GM19023 (cell line): ENCODE data around the gene NUDT21.
A peak's percentile ranks its signal among the peaks of the same experiment; 100 is the strongest.

Experiments
- ATAC-seq: cut with Tn5 transposase; IDR thresholded peaks from one replicate; pipeline ENCODE4 v1.9.1; 2021; ENCODE audit warnings: mild to moderate bottlenecking, moderate library complexity; ENCODE audit not compliant: unreplicated experiment

NUDT21 gene

DNA sequence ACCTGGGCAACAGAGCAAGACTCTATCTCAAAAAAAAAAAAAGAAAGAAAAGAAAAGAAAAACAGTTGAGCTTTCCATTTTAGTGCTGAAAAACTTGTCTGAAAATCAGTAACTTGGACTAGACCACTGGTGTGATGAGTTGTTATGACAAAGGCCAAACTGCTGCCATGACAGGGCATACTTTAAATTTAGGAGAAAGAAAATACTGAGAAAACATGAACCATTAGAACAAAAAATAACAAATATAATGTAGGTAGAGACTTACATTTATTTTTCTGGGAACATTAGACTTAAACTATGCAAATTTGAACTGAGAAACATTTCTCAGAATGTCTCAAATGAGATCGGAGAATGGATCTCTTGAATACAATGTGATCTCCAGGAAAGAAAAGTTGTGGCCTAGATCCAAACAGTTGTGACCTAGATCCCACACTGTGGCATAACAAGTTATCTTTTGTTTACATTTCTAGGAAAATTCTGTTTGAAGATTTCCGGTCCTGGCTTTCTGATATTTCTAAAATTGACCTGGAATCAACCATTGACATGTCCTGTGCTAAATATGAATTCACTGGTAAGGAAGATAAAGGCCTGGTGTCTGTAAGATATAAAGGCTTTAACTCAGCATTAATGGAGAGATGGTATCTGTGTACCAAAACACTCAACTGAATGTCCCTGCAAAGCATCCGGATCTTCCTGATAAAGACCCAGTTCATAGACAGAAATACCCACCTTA is 11.1 kb upstream of the NUDT21 start:
- no peak for ATAC-seq

DNA sequence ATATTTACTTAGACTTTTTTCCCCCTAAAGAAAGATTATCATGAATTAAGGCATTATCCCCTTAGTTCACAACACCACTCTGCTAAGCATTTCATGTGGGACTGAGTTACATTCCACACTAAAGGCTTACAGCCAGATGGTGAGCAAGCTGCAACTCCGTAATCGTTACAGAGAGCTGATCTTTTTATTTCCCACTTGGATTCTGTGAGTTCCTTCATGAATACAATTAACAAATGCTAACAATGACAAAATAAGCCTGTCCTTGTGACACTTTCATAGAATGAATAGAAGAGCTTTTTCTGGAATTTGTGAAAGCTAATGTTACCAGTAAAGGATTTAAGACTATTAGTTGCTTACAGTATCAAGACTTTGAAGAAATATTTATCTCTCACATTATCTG is 9.0 kb upstream of the NUDT21 start:
- ATAC-seq, result no peak

DNA sequence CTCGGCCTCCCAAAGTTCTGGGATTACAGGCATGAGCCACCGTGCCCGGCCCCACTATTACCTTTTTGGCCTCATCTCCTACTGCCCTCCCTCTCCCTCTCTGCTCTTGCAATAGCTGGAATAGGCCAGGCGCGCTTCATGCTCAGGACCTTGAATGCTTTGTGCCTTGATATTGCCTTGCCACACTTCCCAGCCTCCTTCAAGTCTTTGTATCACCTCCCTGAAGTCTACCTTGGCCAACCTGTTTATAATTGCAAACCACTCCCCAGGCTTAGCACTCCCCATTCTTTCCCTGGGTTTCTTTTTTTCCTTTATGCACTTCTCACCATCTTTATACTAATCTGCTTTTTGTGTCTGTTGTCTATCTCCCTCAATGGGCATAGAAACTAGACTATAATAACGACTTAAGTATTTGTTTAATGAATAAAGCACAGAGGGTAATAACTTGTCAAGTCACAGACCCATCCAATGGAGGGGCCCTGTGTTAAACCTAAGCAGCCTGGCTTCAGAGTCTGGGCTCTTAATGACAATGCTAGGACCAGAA is 6.9 kb upstream of the NUDT21 start:
- ATAC-seq, result no peak

DNA sequence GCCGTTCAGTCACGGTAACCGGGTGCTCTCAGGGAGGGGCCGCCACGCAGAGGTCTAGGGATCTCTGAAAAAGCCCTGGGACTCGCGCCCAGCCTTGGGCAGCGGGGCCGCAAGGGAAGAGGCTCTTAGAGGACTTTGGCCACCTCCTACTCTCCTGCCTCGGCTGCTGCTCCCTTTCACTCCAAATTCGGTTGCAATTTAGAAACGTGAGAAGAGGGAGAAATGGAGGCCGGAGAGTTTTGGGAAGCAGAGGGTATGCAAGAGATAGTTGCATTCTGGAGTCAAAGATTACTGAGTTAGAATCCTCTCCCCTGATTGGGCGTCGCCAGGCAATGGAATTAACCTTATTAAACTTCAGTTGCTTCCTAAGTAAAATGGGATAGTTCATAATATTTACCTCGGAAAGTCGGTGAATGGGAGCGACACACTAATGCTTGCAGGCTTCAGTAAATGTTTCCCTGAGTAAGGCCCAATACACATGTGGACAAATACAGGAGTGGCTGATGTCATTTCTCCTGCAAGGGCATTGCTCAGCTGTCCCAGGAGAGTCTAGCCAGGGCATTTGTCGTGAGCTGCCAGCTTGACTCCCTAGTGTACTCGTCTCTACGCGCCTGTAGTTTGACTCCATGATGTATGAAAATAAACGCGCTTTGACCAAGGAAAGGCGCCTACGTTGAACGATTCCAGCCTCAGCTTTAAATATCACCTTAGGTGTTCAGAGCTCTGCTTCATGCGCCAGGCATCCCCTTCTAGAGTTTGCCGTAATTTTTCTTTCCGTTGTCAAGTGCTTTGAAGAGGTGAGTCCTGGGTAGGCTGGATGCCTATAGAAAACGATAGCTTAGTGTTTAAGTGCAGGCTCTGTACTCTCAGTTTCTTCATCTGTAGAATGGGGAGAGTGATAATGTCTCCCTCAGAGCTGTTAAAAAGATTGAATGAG is 889 bp upstream of the NUDT21 start:
- peak; percentile 46 for ATAC-seq

DNA sequence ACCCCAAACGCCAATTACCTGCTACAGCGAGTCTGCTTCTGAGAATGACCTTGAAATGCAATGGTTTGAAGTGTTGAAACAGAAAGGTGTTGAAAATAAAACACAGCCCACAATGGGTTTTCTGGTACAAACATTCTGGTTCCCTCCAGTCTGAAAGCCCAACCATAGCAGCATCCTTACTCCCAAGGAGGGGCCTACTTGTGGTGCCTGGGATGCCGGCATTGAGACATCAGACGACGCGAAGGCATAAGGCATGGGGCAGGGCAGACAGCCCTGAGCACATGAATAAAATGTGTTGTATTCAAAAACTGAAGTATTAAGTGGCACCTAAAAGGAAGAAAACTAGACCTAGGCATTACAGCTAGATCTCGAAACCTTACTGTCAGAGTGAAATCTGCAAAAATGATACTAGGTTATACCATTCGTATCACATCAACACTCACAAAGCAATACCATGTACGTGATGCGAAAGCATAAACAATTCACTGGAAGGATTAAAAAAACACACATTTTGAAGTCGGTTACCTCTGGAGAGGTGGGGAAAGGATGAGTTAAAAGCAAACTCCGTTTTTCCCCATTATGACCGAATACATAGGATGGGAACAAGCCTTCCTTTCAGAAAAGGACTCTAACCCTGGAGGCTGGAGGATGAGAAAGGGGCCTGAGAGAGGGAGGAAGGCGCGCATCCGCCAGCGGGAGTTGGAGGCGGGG is 702 bp downstream of the NUDT21 start:
- peak; percentile 23 for ATAC-seq

DNA sequence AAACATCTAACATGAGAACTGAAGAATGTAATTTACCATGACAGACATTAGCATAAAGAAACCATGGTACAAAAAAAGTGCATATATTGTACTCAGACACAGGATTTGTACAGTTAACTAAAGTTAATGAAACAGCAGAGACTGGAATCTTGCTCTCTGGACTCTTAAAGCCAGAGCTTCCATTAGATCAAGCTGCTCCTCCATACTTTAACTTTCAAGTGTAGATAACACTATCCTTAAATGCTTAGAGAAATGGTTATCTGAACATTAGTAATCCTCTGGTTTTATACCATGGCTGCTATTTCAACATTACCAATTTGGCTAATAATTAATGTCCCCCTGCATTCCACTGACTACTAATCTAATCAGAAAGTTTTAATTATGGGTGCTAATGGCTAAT is 3.1 kb downstream of the NUDT21 start:
- no peak for ATAC-seq

DNA sequence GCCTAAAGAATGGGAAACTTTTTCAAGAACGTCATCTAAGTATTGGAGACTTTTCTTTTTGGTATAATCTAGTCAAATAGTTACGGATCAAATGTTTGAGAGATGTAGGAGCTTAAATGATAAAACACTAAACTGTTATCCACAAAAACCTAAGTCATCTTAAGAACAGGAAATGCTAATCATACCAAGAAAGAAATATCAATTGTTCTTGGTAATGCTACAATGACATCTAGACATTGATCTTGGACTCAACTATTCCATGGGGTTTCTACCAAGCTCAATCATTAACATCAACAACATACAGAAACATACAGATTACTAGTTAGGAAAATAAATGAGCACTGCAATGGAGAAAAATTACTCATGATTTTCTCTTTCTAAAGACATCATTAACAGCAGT is 3.8 kb downstream of the NUDT21 start:
- no peak for ATAC-seq

DNA sequence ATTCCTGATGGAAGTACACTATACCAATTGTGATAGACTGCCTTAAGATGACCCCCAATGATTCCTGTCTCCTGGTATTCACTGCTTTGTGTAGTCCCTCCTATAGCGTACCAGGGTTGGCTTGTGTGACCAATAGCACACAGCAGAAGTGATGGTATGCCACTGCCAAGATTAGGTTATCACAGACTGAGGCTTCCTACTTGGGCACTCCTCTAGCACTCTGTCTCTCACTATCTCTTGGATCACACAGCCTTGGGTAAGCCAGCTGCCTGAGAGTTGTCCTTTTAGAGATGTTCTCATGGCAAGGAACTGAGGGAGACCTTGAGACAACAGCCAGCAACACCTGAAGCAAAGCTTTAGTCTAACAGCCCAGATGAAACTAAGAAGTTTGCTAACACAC is 13.1 kb downstream of the NUDT21 start:
- no peak for ATAC-seq

DNA sequence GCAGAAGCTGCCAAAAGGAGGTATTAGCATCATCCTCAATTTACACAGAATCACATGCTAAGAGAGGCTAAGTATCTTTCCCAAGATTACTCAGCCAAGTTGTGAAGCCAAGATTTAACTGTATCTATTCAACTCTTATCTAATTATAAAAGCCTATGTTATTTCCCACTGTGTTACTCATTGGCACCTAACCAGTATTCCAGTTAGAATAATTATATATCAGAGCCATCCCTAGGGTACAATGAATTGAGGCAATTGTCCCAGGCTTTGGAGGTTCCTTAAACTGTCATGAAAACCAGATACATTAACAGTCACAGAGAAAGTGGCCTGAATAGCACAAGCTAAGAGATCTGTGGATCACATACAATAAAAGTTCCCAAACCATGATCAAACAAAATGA is 14.9 kb downstream of the NUDT21 start:
- ATAC-seq, result no peak

DNA sequence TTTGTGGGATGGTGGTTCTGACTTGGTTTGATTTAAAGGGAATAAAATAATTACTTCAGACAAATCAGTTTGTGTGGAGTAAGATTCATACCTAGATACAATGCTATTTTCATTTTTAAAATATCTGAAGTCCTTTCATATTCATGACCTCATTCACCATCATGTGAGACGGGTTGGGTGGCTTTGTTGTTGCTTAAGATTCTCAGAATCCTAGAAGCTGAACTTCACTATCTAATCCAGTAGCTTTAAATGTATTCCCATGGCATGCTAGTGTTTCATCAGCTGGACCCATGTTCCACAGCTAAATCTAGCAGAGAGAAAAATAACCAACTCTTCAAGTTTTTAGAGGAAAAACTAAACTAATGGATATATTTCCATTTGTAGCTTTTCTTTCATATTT is 23.0 kb downstream of the NUDT21 start:
- ATAC-seq, result no peak

DNA sequence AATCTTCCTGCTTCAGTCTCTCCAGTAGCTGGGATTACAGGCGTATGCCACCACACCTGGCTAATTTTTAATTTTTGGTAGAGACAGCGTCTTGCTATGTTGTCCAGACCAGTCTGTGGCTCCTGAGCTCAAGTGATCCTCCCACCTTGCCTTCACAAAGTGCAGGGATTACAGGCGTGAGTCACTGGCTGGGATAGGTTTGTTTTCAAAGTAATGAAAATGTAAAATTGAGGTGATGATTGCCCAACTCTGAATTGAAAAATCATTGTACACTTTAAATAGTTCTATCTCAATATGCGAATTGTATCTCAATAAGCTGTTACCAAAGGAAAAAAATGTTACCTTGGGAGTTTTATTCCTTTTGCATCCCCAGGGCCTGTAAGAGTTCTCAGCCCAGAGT is 24.5 kb downstream of the NUDT21 start:
- ATAC-seq, result no peak

DNA sequence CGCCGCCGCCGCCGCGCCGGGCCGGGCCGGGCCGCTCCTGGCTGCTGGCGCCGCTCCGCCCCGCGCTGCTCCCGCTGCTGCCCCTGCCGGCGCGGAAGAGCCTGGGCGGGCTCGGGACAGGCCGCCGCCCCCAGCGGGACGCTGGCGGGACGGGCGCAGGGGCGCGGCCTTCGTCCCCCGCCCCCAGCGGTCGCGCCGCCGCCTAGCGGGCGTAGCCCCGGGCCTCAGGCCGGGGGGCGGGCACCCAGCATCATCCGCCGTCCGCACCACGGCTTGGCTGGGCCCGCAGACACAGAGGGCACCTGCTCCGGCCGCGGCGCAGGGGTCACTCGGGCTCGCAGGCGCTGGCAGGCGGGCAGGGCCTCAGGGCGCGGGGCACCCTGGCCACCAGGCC is 25.7 kb downstream of the NUDT21 start, which contains the start of gene AMFR:
AMFR (minus strand) TSS at position 107 of the 394 bp plus-strand sequence. CDS start 218 bp downstream, outside the sequence.
- peak; percentile 82 for ATAC-seq

DNA sequence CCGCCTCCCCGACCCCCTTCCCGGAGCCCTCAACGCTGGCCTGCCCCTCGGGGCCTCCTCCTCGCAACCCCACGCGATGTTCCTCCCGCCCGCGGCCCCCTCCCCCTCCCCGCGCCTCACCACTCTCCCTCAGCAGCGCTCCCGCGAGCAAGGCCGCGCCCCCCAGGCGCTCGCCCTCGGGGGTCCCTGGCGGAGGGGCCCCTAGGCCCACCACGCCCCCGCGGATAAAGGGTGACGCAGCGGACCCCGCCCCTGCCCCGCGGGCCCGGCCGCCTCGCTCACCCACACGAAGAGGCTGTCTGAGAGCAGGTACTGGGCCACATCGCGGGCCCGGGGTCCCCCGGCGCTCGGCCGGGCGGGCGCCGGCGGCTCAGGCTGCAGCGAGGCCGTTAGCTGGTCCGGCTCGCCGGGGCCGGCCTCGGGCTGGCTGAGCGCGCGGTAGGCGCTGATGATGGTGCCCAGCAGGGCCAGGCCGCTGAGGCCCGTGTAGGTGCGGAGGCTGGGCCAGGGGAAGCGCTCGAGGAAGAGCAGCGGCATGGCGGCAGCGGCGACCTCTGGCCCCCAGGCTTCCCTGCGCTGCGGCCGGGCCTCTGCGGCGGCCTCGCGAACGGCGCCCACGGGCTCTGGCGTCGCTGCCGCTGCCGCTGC is 26.2 kb downstream of the NUDT21 start:
- peak; percentile 39 for ATAC-seq

DNA sequence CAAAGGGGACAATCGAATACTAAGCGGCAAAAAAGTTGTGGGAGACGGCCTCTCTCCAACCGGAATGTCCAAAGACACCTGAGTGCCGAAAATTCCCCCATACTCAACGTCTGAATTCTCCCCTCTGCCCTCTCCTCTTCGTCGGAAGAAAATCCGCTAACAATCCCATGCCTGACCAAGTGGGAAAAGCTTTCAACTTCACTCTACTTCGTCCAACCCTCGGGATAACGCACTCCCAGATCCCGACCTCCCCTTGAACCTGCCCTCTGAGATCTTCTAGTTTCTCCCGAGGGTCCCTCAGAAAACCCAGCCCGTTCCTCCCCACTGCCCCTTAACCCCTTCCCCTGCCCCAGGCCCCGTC is 26.7 kb downstream of the NUDT21 start:
- ATAC-seq, result no peak

DNA sequence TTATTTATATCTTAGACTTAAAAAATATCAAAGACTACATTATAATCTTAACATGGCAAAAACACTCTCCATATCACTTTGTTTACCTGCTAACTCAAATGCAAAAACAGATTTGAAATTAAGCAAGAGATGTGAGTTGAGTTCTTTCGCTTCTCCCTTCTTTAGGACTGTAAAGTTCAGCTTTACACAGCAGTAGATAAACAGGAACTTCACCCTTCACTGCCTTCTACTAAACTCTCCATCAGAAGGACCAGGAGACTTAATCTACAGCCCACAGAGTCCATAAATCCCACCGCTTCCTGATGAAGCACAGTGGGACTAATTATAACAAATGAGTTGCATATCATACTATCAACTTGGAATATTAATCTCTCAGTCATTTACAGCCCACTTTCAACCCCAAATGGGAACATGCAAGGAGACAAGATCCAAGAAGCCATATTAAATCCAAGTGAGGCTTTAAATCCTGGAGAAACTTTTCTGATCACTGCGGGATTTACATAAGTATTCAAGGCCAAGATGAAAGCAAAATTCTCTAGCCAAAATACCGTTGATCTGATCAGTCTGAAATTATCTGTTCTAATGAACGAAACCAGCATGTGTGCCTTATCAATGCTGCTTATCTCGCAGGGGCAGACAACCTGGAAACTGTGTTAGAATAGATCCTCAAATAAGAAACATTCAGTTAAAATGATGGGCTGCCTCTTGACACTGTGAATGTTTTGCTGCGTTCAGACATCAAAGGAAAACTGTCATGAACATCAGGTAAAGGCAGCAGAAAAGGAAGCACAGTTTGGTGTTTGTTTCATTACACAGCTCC is 27.3 kb downstream of the NUDT21 start:
- no peak for ATAC-seq

DNA sequence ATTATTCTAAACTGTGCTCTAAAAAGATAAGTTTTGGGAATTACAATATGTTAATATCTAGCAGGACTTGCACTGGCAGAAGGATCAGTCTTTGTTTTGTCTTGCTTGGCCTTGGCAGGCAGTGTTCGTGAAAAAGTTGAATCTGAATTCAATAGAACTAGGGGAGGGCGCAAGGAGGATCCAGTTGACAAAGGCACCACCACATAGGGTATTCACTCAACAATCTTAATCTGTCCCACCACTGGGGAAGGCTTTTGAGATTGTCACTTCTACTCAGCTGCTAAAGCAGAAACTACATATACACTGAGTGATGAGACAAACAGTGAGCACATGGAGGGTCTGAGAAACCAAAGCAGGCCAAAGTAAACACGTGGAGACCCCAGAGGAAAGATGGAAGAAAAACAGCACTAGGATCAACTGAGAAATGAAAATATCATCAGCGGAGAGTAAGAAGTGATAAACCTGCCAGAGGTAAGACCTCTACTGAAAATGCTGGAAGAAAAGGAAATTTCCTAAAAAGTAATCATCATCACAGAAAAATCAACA is 28.2 kb downstream of the NUDT21 start:
- ATAC-seq, result no peak

DNA sequence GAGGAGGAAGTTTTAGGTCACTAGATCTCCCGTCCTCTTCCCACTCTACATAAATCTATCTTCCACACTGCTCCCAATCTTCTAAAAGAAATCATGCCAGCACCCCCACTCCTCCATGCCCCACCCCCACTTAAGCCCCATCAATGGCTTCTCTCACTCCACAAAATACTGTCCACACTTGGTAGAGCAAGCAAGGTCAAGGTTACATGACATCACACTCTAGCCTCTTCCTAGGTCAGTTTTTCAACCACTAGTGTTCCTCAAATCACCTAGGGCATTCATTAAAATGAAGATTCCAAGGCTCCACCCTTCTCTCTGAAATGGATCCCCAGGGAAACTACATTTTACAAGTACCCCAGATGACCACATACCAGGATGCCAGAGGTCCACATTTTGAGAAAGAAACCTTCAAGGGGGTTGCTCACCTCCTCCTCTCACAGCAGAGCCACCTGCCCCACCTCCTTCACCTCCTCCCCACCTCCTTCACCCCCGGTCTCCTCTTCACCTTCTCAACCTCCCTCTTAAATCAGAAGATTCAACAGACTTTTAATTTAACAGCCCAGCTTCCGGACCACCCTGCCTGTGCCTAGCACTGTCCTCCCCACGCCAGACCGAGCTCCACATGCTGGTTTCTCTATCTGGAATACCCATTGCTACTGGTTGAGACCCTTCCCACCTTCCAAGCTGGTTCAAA is 29.0 kb downstream of the NUDT21 start:
- no peak for ATAC-seq

DNA sequence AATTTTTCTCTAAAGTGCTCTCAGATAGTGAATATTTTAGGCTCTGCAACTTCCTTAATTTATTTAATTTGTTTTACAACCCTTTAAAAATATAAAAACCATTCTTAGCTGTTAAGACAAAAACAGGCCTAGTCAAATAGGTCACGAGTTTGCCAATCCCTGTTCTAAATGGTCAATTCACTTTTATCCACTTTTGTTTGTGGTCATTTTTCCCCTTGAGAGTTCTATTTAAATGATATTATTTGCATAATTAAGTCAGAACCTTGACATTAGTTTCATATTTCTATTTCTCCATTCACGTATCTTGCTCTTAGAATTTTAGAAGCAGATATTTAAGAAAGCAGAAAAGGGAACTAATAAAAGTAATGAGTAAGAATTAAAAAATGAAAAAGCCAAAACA is 29.8 kb downstream of the NUDT21 start:
- ATAC-seq, result no peak

DNA sequence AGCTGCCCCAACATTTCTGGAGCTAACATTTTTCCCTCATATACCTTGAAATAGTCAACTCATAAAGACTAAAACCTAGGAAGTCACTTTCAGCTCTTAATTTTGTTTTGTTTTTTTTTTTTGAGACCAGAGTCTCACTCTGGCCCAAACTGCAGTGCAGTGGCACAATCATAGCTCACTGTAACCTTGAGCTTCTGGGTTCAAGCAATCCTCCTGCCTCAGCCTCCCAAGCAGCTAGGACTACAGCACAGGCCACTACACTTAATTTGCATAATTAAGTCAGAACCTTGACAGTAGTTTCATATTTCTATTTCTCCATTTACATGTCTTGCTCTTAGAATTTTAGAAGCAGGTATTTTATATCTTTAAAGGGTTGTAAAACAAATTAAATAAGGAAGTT is 30.5 kb downstream of the NUDT21 start:
- no peak for ATAC-seq
